GM12801 (cell line): Measurements from ENCODE around the gene MAP3K9.

Experiments
- TF ChIP-seq, protein P1 (sequence below): IDR thresholded peaks from one replicate; pipeline ENCODE4 v1.5.1; 2011; ENCODE audit warnings: control low read depth; ENCODE audit not compliant: insufficient read length; ENCODE audit errors: extremely low read depth

MAP3K9 gene

DNA sequence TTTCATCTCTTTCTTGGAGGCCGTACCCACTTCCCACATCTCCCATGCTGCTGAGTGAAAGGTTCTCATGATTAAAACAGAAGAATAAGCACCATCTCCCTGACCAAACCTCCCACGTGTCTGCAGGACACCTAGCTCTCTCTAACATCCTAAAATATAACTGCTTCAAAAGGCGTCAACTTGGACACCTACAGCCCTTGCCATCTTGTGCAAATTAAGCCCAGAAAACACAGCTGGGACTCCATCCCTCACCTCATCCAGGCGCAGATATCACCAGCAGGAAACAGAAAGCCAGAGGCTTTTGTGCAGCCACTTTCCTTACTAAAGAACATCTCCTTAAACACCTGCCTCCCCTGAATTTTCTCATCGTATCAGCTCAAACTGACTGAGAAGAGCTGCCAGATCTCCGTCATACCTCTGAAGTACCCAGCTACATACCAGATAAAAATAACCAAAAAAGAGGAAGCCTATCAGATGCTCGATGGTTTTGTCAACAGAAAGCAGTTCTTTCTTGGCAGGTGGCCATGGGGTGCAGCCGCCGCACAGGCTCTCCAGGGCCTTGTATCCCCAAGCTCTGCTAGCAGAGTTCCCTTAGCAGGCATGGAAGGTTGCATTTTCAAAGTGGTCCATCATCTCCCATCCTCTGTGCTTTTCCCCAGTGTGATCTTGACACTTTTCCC is 28.8 kb downstream of the MAP3K9 start:
- TF ChIP-seq, protein P1, sequence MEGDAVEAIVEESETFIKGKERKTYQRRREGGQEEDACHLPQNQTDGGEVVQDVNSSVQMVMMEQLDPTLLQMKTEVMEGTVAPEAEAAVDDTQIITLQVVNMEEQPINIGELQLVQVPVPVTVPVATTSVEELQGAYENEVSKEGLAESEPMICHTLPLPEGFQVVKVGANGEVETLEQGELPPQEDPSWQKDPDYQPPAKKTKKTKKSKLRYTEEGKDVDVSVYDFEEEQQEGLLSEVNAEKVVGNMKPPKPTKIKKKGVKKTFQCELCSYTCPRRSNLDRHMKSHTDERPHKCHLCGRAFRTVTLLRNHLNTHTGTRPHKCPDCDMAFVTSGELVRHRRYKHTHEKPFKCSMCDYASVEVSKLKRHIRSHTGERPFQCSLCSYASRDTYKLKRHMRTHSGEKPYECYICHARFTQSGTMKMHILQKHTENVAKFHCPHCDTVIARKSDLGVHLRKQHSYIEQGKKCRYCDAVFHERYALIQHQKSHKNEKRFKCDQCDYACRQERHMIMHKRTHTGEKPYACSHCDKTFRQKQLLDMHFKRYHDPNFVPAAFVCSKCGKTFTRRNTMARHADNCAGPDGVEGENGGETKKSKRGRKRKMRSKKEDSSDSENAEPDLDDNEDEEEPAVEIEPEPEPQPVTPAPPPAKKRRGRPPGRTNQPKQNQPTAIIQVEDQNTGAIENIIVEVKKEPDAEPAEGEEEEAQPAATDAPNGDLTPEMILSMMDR, result no peak

DNA sequence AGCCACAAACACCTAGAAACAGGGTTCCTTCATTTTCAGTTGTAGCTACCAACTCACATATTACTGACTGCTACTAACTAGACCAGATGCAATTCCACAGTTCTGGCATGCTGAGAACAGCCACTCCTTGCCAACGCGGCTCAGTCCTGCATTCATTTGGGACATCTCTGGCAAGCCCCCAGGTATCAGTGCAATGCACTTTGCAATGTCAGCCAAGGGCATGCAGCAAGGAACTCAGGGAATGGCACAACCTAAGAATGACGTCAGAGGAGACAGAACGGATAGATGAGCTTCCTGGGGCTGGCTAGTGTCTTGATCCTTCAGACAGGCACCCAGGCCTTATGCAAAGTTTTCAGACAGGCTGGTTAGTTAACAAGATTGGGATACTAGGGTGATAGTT is 29.6 kb downstream of the MAP3K9 start:
- TF ChIP-seq, protein P1, result no peak

DNA sequence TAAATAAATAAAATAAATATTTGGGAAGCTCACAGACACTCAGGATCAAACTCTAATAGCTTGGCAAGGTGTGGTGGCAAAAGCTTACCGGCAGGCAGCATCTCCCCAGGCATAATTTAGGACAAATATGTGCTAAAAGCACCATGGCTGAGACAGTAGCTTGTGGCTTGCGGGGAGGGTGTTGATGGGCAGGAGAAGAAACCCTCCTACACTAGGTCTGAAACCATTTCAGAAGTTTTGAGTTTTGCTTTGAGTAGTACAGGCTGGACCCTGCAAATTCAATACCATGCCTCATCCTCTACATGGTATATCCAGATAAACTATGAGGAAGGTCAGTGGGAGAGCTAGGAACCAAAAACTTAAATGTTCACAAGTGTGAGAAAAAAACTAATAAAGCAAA is 33.1 kb downstream of the MAP3K9 start:
- TF ChIP-seq, protein P1, result no peak

DNA sequence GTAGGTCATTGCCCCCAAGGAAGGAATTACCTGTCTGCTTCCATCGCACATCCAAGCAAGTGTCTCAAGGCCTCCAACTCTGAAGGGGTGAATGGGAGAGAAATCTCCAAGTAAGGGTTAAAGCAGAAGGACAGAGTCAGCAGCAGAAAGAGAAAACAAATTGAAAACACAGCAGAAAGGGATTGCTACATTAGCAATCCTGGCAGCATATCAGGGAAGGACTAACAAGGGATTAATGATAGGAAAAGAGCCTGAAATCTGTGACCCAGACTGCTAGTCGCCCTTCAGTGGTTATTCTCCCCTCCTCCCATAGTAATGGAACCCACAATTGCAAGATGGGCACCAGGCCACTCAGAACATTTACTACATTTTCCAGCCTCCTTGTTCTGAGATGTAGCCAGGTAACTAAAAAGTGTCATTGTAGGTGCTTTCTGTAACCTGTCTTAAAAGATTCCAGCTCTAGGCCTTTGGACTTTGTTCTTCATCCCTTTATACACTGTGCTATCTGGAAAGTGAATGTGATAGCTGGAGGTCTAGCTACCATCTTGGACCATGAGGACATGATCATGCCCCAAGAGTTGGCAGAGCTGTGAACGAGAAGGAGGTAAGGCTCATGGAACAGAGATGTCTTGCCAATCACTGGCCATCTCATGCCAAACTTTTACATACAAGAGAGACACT is 36.0 kb downstream of the MAP3K9 start:
- TF ChIP-seq, protein P1, result no peak

DNA sequence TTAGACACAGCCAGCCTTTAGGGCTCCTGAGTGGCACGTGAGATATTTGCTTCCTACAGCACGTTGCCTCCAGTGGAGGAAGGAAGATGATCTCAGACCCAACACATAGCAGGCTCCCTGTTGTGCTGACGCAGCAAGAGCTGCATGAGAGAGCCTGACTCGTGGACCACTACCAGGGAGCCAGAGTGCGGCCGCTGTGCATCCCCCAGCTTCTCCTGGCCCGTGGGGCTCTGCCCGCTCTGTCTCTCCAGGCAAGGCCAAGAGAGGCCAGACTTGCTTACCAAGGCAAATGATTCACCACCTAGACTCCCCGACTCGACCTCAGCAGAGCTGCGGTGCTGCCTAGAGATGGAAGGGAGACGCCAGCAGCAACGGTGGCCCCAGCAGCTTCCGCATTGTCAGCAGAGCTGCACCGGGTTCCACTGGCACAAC is 37.5 kb downstream of the MAP3K9 start:
- TF ChIP-seq, protein P1, result no peak

DNA sequence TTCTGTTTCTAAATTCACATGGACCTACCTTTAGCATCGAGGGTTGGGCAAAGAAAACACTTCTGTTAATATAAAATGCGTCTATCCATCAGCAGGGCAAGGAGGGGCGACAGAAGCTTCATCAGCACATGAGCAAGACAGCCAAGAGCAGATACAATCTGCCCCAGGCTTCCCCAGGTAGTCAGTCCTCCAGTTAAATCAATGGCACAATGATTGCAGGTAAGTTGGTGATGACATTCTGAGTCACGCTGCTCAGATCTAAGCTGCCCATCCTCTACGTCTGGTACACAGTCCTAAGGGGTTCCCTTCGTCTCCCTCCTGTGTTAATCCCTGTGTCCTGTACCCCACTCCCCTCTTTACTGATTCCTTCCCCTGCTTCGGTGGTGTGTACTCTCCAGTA is 38.8 kb downstream of the MAP3K9 start:
- TF ChIP-seq, protein P1, result no peak

DNA sequence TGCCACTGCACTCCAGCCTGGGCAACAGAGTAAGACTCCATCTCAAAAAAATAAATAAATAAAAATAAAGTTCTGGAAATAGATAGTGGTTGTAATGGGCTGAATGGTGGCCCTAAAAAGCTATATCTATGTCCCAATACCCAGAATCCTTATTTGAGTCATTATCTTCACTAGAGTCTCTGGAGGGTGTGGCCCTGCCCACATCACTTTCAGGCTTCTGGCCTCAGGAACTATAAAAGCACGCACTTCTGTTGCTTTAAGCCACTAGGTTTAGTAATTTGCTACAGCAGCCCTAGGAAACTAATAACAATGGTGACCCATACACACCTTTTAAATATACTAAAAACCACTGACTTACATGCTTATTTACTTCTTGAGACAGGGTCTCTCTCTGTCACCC is 49.9 kb downstream of the MAP3K9 start:
- TF ChIP-seq, protein P1, result no peak
